GM12875 (cell line): ENCODE results near the gene ZNF771.

ENCODE experiments used
- H3K4me3 ChIP-seq: one replicate; pipeline ENCODE4 v1.5.1; 2011; ENCODE audit warnings: low read depth, low read length, control low read depth
- CTCF ChIP-seq: IDR thresholded peaks from 2 replicates; pipeline ENCODE4 v1.5.1; 2011; ENCODE audit warnings: low read depth, mild to moderate bottlenecking, control low read depth, inconsistent platforms, low read length, moderate library complexity, borderline replicate concordance; ENCODE audit not compliant: insufficient read depth

The ZNF771 gene

GRCh38 chr16:30365200-30365599 lies 42.2 kb upstream of the ZNF771 start:
- H3K4me3 ChIP-seq: no peak overlapping the region
- no peak for TF ChIP-seq CTCF

- TF ChIP-seq CTCF: no peak
- H3K4me3 ChIP-seq: no peak overlapping the region
Observed at GRCh38 chr16:30366511-30366910, 40.9 kb upstream of the ZNF771 start.

GRCh38 chr16:30367349-30368009 lies 39.9 kb upstream of the ZNF771 start:
- no peak for TF ChIP-seq CTCF
- peak overlapping the region; percentile 1 for H3K4me3 ChIP-seq

- no peak for TF ChIP-seq CTCF
- peak overlapping the region; percentile 63 for H3K4me3 ChIP-seq
Observed at GRCh38 chr16:30368122-30368791, 39.1 kb upstream of the ZNF771 start.

GRCh38 chr16:30368792-30369090 lies 38.7 kb upstream of the ZNF771 start:
- H3K4me3 ChIP-seq: peak overlapping the region; percentile 63
- TF ChIP-seq CTCF: no peak

GRCh38 chr16:30369091-30369937 lies 38.1 kb upstream of the ZNF771 start:
- peak overlapping the region; percentile 63 for H3K4me3 ChIP-seq
- TF ChIP-seq CTCF: no peak
